DOHH2 (cell line): Measurements from ENCODE around the gene ZFHX3.

Experiments
- CTCF ChIP-seq: fragments of 200-600 bp; sonication (generic); IDR thresholded peaks from one replicate; pipeline ENCODE4 v1.5.1; 2014; ENCODE audit warnings: antibody characterized with exemption, mild to moderate bottlenecking, low read depth, low read length; ENCODE audit not compliant: poor library complexity, severe bottlenecking
- EZH2phosphoT487 ChIP-seq: fragments of 200-600 bp; sonication (generic); IDR thresholded peaks from 2 replicates; pipeline ENCODE4 v1.6.1; 2017; ENCODE audit warnings: borderline replicate concordance, mild to moderate bottlenecking, antibody characterized with exemption, low read length, moderate library complexity, mixed read lengths

- TF ChIP-seq CTCF, result no peak
- TF ChIP-seq EZH2phosphoT487, result no peak
Measured at GRCh38 chr16:72957303-72958277, 90.3 kb downstream of the ZFHX3 start.
